Spleen (tissue), 7 donors: ENCODE results near the gene LPGAT1.

Source experiments
- CTCF ChIP-seq, 11 experiments: fragments of 200-600 bp in 7 of 11; fragments of 450-650 bp in 4 of 11; sonication (generic) in 4 of 11; IDR thresholded peaks in 8 of 11; conservative IDR thresholded peaks in 3 of 11; 1 replicate in 7 of 11; 2 replicates in 4 of 11; pipeline versions ENCODE4 v1.4.0 to v1.8.0; 2016 to 2021; ENCODE audit warnings: antibody characterized with exemption in 11 of 11, inconsistent platforms in 4 of 11, mild to moderate bottlenecking in 1 of 11
- POLR2A ChIP-seq, 3 donors: fragments of 450-650 bp; IDR thresholded peaks; one replicate each; pipeline ENCODE4 v1.5.1; 2017; ENCODE audit warnings: antibody characterized with exemption in 3 of 3, mild to moderate bottlenecking in 1 of 3
- POLR2AphosphoS5 ChIP-seq, 3 donors: sonication (generic); formaldehyde crosslinking; IDR thresholded peaks; one replicate each; pipeline ENCODE4 v1.5.1; 2017; ENCODE audit warnings: antibody characterized with exemption in 3 of 3
- donor health status: DM: no; HTN: no; CAD: no; lungs with moderate emphysema.
- donor health status: DM: no; HTN: no; CAD: no.
- donor health status: DM: no; HTN: no; CAD: no.

GRCh38 chr1:211724687-211725196 lies 105.8 kb downstream of the LPGAT1 start:
- TF ChIP-seq POLR2AphosphoS5 (IDR thresholded peaks at IDR 0.05) (peak in 2 of 3 donors; percentile 40 to 57), CTCF (IDR thresholded peaks at IDR 0.05 in 8 of 11, conservative IDR thresholded peaks at IDR 0.05 in 3 of 11) (no peak), POLR2A (IDR thresholded peaks at IDR 0.05) (no peak)
